Astrocyte of the spinal cord (primary cell): ENCODE measurements around the gene DUSP28.
A peak's percentile ranks its signal among the peaks of the same experiment; 100 is the strongest.
"Not testable (repeated sequence)": the region's sequence is repeated elsewhere in the genome, so short reads cannot be mapped to it uniquely, and the experiment has no call there.

Experiments
- DNase-seq: peaks from one replicate; pipeline ENCODE4 v3.0.0; 2011; ENCODE audit warnings: low read depth, low spot score
- H3K4me3 ChIP-seq: 2 replicates; pipeline ENCODE4 v1.5.1; 2011; ENCODE audit warnings: low read depth, mild to moderate bottlenecking, low read length, moderate library complexity
- CTCF ChIP-seq: IDR thresholded peaks from 2 replicates; pipeline ENCODE4 v1.5.1; 2012; ENCODE audit warnings: low read depth, mild to moderate bottlenecking, low read length, inconsistent platforms
- in situ Hi-C: cut with HindIII; loops from 2 replicates; pipeline ENCODE4 v1.10.0; 2017; ENCODE audit warnings: low sequenced_read_pairs

Gene DUSP28

GRCh38 chr2:240561325-240561971 is 1.3 kb downstream of the DUSP28 start:
- no peak for TF ChIP-seq CTCF
- in situ Hi-C loops, result no loop called here
- H3K4me3 ChIP-seq, result peak overlapping the region; percentile 45
- peak; percentile 61 for DNase-seq

GRCh38 chr2:240563231-240563630 is 3.1 kb downstream of the DUSP28 start:
- in situ Hi-C loops, DNase-seq, H3K4me3 ChIP-seq: not testable (repeated sequence)

- no peak overlapping the region for H3K4me3 ChIP-seq
- no peak for TF ChIP-seq CTCF
- in situ Hi-C loops, result no loop called here
Observed at GRCh38 chr2:240563951-240564560, 3.9 kb downstream of the DUSP28 start.

GRCh38 chr2:240564561-240565332 is 4.6 kb downstream of the DUSP28 start:
- no peak for DNase-seq
- in situ Hi-C loops, result no loop called here
- no peak overlapping the region for H3K4me3 ChIP-seq
- no peak for TF ChIP-seq CTCF

More at GRCh38 chr2:240563951-240564560, 3.9 kb downstream of the DUSP28 start:
- no peak for DNase-seq

- in situ Hi-C loops, result no loop called here
- DNase-seq, result no peak
- no peak for TF ChIP-seq CTCF
- H3K4me3 ChIP-seq, result no peak overlapping the region
Observed at GRCh38 chr2:240565333-240566202, 5.4 kb downstream of the DUSP28 start.

GRCh38 chr2:240566203-240567136 is 6.3 kb downstream of the DUSP28 start:
- peak; percentile 69 for DNase-seq
- in situ Hi-C loops, result no loop called here
- peak; percentile 74 for TF ChIP-seq CTCF

More at GRCh38 chr2:240566203-240567136, 6.3 kb downstream of the DUSP28 start:
- H3K4me3 ChIP-seq, result peak overlapping the region; percentile 16
